Keratinocyte (primary cell): Measurements from ENCODE around the gene NEFH. TPM values are rescaled to one million over a fixed set of nuclear protein-coding genes. Genes with fewer than 3 reads are reported as not detected.

ENCODE experiments used
- DNase-seq: peaks from one replicate; pipeline ENCODE4 v3.0.0-alpha.2; 2011; ENCODE audit warnings: low read depth, missing footprints, low spot score
- FAIRE-seq: peaks from 2 replicates; lab custom pipeline; 2011; peaks lifted over from hg19 to GRCh38; lab: Jason Lieb, UNC
- H2AFZ ChIP-seq: 2 replicates; pipeline ENCODE4 v1.6.0; 2012; ENCODE audit warnings: low read length, control low read depth, inconsistent platforms; ENCODE audit not compliant: control insufficient read depth
- H3K27ac ChIP-seq: 2 replicates; pipeline ENCODE4 v1.5.1; 2011; ENCODE audit warnings: low read length; ENCODE audit not compliant: control insufficient read depth, insufficient read depth
- H3K27me3 ChIP-seq: 3 replicates; pipeline ENCODE4 v1.6.0; 2011; ENCODE audit warnings: low read length; ENCODE audit not compliant: control insufficient read depth, insufficient read depth; ENCODE audit errors: extremely low read depth
- H3K36me3 ChIP-seq, 2 experiments: 2 replicates in 1 of 2; 3 replicates in 1 of 2; pipeline ENCODE4 v1.5.1; 2011; ENCODE audit warnings: low read length in 2 of 2, mild to moderate bottlenecking in 1 of 2; ENCODE audit not compliant: control insufficient read depth in 2 of 2, insufficient read depth in 2 of 2; ENCODE audit errors: extremely low read depth in 1 of 2
- H3K4me1 ChIP-seq: 3 replicates; pipeline ENCODE4 v1.5.1; 2011; ENCODE audit warnings: low read length; ENCODE audit not compliant: control insufficient read depth, insufficient read depth; ENCODE audit errors: extremely low read depth
- H3K4me2 ChIP-seq: 3 replicates; pipeline ENCODE4 v1.6.0; 2011; ENCODE audit warnings: low read depth, low read length; ENCODE audit not compliant: control insufficient read depth, insufficient read depth; ENCODE audit errors: extremely low read depth
- H3K4me3 ChIP-seq, 3 experiments: fragments of 200-600 bp in 1 of 3; sonication (generic) in 1 of 3; 2 replicates in 2 of 3; 3 replicates in 1 of 3; pipeline ENCODE4 v1.5.1; 2011 to 2016; ENCODE audit warnings: low read length in 3 of 3, mild to moderate bottlenecking in 3 of 3, control low read depth in 2 of 3, inconsistent platforms in 1 of 3, low read depth in 1 of 3, mixed read lengths in 1 of 3, mixed run types in 1 of 3, moderate library complexity in 1 of 3; ENCODE audit not compliant: control insufficient read depth in 2 of 3, insufficient read depth in 2 of 3; ENCODE audit errors: extremely low read depth in 1 of 3
- H3K79me2 ChIP-seq: 2 replicates; pipeline ENCODE4 v1.6.0; 2012; ENCODE audit warnings: low read length; ENCODE audit not compliant: control insufficient read depth, insufficient read depth
- H3K9ac ChIP-seq: 3 replicates; pipeline ENCODE4 v1.6.0; 2011; ENCODE audit warnings: low read length; ENCODE audit not compliant: control insufficient read depth, insufficient read depth; ENCODE audit errors: extremely low read depth
- H3K9me1 ChIP-seq: 3 replicates; pipeline ENCODE4 v1.6.0; 2011; ENCODE audit warnings: low read length; ENCODE audit not compliant: control insufficient read depth, insufficient read depth; ENCODE audit errors: extremely low read depth
- H3K9me3 ChIP-seq: 2 replicates; pipeline ENCODE4 v1.5.1; 2012; ENCODE audit warnings: low read depth, low read length; ENCODE audit not compliant: control insufficient read depth
- H4K20me1 ChIP-seq: 3 replicates; pipeline ENCODE4 v1.6.0; 2011; ENCODE audit warnings: low read length; ENCODE audit not compliant: control insufficient read depth, insufficient read depth; ENCODE audit errors: extremely low read depth
- CTCF ChIP-seq, 3 experiments: IDR thresholded peaks in 1 of 3; conservative IDR thresholded peaks in 1 of 3; optimal IDR thresholded peaks in 1 of 3; 2 replicates in 2 of 3; 3 replicates in 1 of 3; pipeline versions ENCODE3 to v1.5.1; 2011; ENCODE audit warnings: low read length in 3 of 3, mild to moderate bottlenecking in 3 of 3, moderate library complexity in 2 of 3, control low read depth in 1 of 3, inconsistent platforms in 1 of 3; ENCODE audit not compliant: insufficient read depth in 2 of 3; ENCODE audit errors: extremely low read depth in 1 of 3
- EZH2 ChIP-seq: IDR thresholded peaks from one replicate; pipeline ENCODE4 v1.6.1; 2012; ENCODE audit warnings: inconsistent platforms, mild to moderate bottlenecking, low read length, moderate library complexity
- dilution Hi-C: fragments of 300-500 bp; cut with MboI; formaldehyde crosslinking; loops from one replicate; pipeline ENCODE4 v1.7.0; 2020; ENCODE audit warnings: low sequenced_read_pairs; ENCODE audit not compliant: extremely low pct_ligation_motif_present
- polyA plus RNA-seq, 5 experiments: library from polyadenylated mRNA; depleted of rRNA in 3 of 5; stranded (reverse) in 3 of 5; stranded (forward) in 1 of 5; unstranded in 1 of 5; fragments of >200 nt; gene quantifications; 1 replicate in 1 of 5; 2 replicates in 3 of 5; 3 replicates in 1 of 5; pipeline versions ENCODE4 v1.2.1 to v1.2.3, GENCODE V29; 2011 to 2012; ENCODE audit warnings: missing spikeins in 2 of 5, low read depth in 1 of 5, low replicate concordance in 1 of 5

The NEFH gene
- polyA plus RNA-seq, 1 donor (not counting 4 experiments of a cell fraction or from before 2014, with no cell fraction given) = 0.07 TPM

- DNase-seq (no peak), FAIRE-seq (no peak)
- Histone ChIP-seq H2AFZ (no peak overlapping the region), H3K4me1 (no peaks in the 10 kb centered on the region), H4K20me1 (no peaks in the 10 kb centered on the region), H3K79me2 (no peaks in the 10 kb centered on the region), H3K9me3 (no peaks in the 10 kb centered on the region), H3K9ac (no peak overlapping the region), H3K27ac (no peak overlapping the region), H3K4me3 (no peak overlapping the region), H3K36me3 (no peaks in the 10 kb centered on the region), H3K27me3 (peaks cover 3% of the 10 kb centered on the region), H3K9me1 (no peaks in the 10 kb centered on the region), H3K4me2 (no peak overlapping the region)
- TF ChIP-seq EZH2 (no peak), CTCF (optimal IDR thresholded peaks at IDR 0.05 in 1 of 3, IDR thresholded peaks at IDR 0.05 in 1 of 3, conservative IDR thresholded peaks at IDR 0.05 in 1 of 3; ENCODE audit: extremely low read depth in 1 of 3, insufficient read depth in 2 of 3, low read length in 3 of 3) (no peak)
- dilution Hi-C loops = no loop called here
Observed at GRCh38 chr22:29491012-29491411, 11.0 kb downstream of the NEFH start.

GRCh38 chr22:29493636-29494035 lies 13.6 kb downstream of the NEFH start:
- dilution Hi-C loops = no loop called here
- no peaks in the 10 kb centered on the region for H3K9me1 ChIP-seq
- no peak overlapping the region for H3K4me2 ChIP-seq
- no peaks in the 10 kb centered on the region for H3K4me1 ChIP-seq
- DNase-seq (no peak), FAIRE-seq (no peak)
- TF ChIP-seq EZH2 (no peak), CTCF (optimal IDR thresholded peaks at IDR 0.05 in 1 of 3, IDR thresholded peaks at IDR 0.05 in 1 of 3, conservative IDR thresholded peaks at IDR 0.05 in 1 of 3; ENCODE audit: extremely low read depth in 1 of 3, insufficient read depth in 2 of 3, low read length in 3 of 3) (no peak)
- no peaks in the 10 kb centered on the region for H3K9me3 ChIP-seq
- no peak overlapping the region for H3K27ac ChIP-seq
- no peak overlapping the region for H3K9ac ChIP-seq
- no peaks in the 10 kb centered on the region for H3K36me3 ChIP-seq
- H4K20me1 ChIP-seq = no peaks in the 10 kb centered on the region
- H3K4me3 ChIP-seq = no peak overlapping the region
- H3K27me3 ChIP-seq = peaks cover 3% of the 10 kb centered on the region
- no peak overlapping the region for H2AFZ ChIP-seq
- no peaks in the 10 kb centered on the region for H3K79me2 ChIP-seq
